KBM-7 (cell line): ENCODE data around the gene PTPN7.
"Not testable (repeated sequence)": the region's sequence is repeated elsewhere in the genome, so short reads cannot be mapped to it uniquely, and the experiment has no call there.

Source experiments
- DNase-seq: peaks from one replicate; pipeline ENCODE4 v3.0.0-alpha.2; 2015
- in situ Hi-C: fragments of 300-500 bp; cut with MboI; formaldehyde crosslinking; loops from 2 replicates; pipeline ENCODE4 v1.14.3; 2020; ENCODE audit warnings: low sequenced_read_pairs, low pct_unique_long_range_greater_than_20kb, mixed read lengths

Gene PTPN7

DNA sequence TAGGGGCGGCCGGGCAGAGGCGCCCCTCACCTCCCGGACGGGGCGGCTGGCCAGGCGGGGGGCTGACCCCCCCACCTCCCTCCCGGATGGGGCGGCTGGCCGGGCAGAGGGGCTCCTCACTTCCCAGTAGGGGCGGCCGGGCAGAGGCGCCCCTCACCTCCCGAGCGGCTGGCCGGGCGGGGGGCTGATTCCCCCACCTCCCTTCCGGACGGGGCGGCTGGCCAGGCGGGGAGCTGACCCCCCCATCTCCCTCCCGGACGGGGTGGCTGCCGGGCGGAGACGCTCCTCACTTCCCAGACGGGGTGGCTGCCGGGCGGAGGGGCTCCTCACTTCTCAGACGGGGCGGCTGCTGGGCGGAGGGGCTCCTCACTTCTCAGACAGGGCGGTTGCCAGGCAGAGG, 31.0 kb upstream of the PTPN7 start:
- in situ Hi-C loops, DNase-seq: not testable (repeated sequence)

DNA sequence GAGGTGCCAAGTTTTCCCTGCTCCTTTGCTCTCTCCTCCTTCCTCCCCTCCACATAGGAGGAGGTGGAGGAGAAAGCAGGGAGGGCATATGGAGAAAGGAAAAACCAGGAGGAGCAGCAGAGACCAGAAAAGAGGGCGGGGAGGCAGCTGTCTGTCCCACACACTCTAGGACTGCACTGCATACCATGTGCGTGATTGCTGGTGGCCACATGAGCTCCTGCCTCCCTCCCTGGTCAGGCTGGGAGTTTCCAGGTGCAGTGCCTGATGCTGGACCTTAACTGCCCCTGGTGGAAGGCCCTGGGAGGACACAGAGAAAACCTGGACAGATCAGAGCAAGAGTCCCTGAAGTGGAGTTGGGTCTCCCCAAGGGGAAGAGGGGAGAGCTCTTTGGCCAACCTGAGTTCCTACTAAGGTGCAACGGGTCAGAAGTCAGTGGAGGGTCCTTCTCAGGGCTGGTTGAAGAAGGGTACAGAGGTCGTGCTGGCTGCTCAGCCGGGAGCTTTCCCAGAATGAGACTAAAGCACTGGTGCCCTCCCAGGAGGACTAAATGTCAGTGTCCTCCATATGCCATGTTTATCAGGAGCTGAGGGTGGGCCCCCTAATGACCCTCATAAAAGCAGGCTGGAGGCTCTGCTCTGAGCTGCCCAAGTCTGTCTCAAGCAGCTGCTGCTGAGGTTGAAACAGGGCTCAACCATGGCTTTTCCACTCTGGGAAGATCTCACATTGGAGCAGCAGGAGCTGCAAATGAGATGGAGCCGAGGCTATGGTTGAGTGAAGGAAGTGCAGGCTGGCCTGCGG, 29.7 kb upstream of the PTPN7 start:
- no peak for DNase-seq

GRCh38 chr1:202189001-202189790, 28.8 kb upstream of the PTPN7 start:
- peak; percentile 60 for DNase-seq
- in situ Hi-C loops: no loop called here

More for the DNA sequence above, 29.7 kb upstream of the PTPN7 start:
- in situ Hi-C loops: no loop called here

GRCh38 chr1:202187697-202188407, 27.4 kb upstream of the PTPN7 start:
- in situ Hi-C loops: no loop called here
- no peak for DNase-seq

DNA sequence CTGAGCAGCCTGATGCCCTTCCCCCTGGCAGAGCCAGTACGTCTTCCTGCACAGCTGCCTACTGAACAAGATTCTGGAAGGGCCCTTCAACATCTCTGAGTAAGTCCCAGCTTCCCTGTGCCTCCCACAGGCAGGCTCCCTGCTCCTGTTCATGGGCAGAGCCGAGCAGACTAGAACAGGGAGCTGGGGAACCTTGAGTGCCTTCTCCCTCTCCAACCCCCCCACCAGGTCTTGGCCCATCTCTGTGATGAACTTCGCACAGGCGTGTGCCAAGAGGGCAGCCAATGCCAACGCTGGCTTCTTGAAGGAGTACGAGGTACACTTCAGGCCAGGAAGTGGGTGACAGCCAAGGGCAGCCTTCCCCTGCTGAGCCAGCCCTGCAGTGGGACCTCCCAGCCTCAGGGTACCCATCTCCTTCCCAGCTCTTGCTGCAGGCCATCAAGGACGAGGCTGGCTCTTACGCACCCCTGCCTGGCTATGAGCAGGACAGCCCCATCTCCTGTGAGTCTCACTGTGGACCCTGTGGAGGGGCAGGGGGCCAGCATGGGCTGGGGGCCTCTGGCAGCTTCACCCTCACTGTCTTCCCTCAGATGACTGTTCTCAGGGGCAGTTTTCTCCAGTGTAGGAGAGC, 26.8 kb upstream of the PTPN7 start:
- in situ Hi-C loops: no loop called here
- DNase-seq: no peak

DNA sequence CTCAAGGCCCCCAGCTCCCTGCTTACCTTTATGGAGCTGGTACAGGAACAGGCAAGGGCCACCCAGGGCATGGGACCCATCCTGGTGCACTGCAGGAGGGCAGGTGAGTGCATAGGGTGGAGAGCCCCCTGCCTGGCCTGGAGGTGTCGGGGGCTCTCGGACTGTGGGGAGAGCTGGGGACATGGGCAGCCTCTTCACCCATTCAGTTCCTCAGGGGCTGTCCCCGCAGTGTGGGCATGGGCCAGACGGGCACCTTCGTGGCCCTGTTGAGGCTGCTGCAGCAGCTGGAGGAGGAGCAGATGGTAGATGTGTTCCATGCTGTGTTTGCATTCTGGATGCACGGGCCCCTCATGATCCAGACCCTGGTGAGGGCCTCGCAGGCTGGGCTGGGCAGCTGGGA, 25.9 kb upstream of the PTPN7 start:
- in situ Hi-C loops: no loop called here
- DNase-seq: no peak

- peak; percentile 87 for DNase-seq
- in situ Hi-C loops: no loop called here
Measured at GRCh38 chr1:202184750-202185460, 24.5 kb upstream of the PTPN7 start.

- in situ Hi-C loops: no loop called here
- DNase-seq: no peak
Measured at GRCh38 chr1:202182040-202182877, 21.9 kb upstream of the PTPN7 start.

- in situ Hi-C loops: no loop called here
- DNase-seq: no peak
Measured at GRCh38 chr1:202181586-202181985, 21.2 kb upstream of the PTPN7 start.

GRCh38 chr1:202180751-202181139, 20.3 kb upstream of the PTPN7 start:
- DNase-seq, in situ Hi-C loops: not testable (repeated sequence)

GRCh38 chr1:202179828-202180750, 19.7 kb upstream of the PTPN7 start:
- DNase-seq: no peak
- in situ Hi-C loops: no loop called here

DNA sequence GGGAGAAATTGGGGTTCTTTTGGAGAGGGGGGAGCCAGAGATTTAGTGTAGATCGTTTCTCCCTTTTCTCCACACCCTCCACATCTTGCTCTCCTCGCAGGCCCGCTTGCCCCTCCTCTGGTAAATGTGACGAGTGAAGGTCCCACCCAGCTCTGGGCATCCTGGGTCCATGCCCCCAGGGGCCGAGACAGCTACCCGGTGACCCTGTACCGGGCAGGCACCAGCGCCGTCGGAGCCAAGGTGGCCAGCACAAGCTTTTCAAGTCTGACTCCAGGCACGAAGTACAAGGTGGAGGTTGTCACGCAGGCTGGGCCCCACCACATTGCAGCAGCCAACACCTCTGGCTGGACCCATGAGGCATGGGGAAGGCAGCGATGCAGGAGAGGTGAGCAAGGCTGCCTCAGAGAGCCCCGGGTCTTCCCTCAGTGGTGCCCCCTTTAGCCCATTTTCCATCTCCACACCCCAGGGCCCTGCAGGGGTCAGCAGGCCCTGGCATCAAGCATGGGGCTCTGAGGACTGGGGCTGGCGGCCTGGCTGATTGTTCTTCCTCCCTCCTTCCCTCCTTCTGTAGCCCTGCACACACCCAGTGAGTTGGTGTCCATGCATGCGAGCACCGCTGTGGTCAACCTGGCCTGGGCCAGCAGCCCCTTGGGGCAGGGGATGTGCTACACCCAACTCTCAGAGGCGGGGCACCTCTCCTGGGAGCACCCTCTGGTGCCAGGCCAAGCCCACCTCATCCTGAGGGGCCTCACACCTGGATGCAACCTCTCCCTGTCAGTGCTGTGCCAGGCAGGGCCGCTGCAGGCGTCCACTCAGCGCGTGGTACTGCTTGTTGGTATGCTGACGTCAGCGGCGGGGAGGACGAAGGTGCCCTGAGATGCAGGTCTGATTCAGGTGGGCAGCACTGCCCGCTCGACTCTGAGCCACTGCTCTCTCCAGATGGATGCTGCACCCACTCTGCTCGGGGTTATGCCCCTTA, 16.8 kb upstream of the PTPN7 start:
- in situ Hi-C loops: no loop called here
- no peak for DNase-seq

DNA sequence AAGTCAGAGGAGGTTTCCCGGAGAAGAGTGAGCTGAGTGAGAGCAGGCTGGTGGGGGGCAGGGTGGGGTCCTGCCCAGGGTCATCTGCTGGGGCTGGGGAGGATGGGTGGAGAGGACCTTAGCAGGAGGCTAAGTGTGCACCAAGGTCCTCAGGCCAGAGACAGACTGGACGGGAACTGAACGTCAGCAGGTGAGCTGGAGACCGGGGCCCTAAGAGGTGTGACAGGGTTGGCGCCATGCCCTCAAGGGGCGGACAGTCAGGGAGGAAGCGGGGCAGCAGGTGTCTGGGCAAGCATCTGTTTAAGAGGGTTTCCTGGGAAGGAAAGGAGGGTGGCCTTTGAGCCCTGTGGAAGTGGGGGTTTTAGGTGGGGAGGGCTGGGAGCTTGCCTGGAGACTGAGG, 13.6 kb upstream of the PTPN7 start:
- in situ Hi-C loops: no loop called here
- DNase-seq: no peak

GRCh38 chr1:202172015-202172355, 11.6 kb upstream of the PTPN7 start:
- in situ Hi-C loops: no loop called here

GRCh38 chr1:202171292-202172014, 11.1 kb upstream of the PTPN7 start:
- in situ Hi-C loops: no loop called here
- DNase-seq: no peak

More at GRCh38 chr1:202172015-202172355, 11.6 kb upstream of the PTPN7 start:
- DNase-seq: peak; percentile 38
